ENCODE results near the gene TAF1B.

- TF ChIP-seq POLR2A (IDR thresholded peaks at IDR 0.05; ENCODE audit: low read length) (no peak), GATA1 (IDR thresholded peaks at IDR 0.05; ENCODE audit: low read depth, low read length) (no peak)
Measured at GRCh38 chr2:9975328-9975727, 132.1 kb downstream of the TAF1B start.

Data from erythroblast (primary cell).